ENCODE data around the gene ST3GAL3.

The ST3GAL3 gene, protein sequence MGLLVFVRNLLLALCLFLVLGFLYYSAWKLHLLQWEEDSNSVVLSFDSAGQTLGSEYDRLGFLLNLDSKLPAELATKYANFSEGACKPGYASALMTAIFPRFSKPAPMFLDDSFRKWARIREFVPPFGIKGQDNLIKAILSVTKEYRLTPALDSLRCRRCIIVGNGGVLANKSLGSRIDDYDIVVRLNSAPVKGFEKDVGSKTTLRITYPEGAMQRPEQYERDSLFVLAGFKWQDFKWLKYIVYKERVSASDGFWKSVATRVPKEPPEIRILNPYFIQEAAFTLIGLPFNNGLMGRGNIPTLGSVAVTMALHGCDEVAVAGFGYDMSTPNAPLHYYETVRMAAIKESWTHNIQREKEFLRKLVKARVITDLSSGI

DNA sequence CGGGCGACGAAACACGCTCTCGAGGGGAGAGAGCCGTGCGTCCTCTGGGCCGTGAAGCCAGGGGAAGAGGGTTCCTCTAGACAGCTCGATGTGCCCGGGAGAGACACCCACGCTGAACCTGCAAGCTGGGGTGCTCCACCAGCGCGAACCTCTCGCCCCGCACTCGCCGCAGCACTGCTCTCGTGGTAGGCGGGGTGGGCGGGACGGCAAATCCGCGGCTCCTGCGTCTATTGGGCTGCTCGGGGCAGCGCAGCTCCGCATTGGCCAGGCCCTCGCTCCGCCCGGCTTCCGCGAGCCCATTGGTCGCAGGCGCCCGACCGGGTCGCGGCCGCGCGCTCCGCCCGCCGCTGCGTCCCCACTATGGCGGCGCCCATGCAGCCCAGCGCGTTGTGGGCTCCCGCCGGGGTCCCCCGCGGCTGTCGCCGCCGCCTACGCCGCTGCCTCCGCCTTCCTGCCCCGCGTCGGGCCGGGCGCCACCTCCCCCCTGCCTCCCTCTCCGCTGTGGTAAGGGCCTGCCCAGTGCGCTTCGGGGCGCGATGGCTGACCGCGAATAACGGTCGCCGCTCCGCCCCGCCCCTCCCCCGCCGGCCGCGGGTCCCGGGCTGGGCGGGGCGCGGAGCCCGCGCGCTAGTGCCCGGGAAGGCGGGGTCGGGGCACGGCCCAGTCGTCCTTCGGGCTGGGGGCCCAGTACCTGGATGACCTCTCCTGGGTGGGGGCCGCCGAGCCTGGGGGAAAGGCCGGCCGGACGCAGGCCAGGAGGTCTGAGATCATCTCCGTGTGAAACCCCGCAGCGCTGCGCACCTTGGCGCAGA, at the start of gene ST3GAL3:
Gene ST3GAL3, plus strand, starts transcription at position 347 of the 812 bp plus-strand sequence. CDS start 28,727 bp downstream, outside the sequence.
- peak; percentile 88 to 95 (median 90) for DNase-seq (ENCODE audit: low read depth in 3 of 3)

DNA sequence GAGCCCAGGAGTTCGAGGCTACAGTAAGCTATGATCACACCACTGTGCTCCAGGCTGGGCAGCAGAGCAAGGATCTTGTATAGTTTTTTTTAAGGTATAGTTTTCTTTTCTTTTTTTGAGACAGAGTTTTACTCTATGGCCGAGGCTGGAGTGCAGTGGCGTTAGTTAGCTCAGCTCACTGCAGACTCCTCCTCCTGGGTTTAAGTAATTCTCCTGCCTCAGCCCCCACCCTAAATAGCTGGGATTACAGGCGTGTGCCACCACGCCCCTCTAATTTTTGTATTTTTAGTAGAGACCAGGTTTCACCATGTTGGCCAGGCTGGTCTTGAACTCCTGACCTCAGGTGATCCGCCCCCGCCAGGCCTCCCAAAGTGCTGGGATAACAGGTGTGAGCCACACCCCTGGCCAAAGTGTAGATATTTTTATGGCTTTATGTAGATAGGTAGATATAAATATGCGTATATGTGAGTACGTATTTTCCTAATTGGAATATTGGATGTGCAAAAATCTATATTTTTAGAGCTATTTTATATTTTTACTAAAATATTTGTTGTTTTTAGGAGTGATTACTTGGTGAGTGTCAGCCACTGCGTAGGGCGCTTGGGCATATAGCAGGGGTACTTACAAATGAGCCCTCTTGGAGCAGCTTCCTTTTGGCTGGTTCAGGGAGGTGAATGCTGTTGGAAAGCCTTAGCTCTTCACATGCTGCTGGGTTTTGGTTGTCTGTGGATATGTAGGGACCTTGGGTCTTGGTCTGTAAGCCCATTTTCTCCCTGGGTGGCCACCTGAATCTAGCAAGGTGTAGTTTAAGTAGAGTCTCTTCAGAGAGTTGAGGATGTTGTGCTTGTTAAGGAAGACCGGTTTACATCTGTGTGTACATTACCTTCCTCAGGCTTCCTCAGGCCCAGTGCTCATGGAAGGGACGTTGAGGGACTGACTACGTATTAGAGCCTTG, 47.8 kb upstream of the ST3GAL3 start:
- DNase-seq (ENCODE audit: low read depth in 3 of 3) = no peak

DNA sequence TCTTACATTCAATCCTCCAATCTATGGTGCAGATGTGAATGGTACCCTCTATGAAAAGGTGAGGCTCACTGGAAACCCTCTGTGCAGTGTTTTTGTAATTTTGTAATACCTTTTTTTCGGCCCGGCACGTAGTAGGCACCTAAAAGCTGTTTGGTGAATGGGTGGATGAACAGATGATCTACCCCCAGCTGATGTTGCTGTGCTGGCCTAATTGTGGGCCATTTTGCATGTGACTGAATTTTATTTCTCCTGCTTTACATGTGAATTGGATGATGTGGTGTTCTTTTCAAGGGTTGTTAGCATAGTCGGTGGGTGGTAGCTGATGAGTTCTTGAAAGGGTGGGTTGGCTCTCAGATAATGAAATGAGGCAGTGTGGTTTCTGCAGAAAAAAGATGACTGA, 47.0 kb upstream of the ST3GAL3 start:
- no peak for DNase-seq (ENCODE audit: low read depth in 3 of 3)

DNA sequence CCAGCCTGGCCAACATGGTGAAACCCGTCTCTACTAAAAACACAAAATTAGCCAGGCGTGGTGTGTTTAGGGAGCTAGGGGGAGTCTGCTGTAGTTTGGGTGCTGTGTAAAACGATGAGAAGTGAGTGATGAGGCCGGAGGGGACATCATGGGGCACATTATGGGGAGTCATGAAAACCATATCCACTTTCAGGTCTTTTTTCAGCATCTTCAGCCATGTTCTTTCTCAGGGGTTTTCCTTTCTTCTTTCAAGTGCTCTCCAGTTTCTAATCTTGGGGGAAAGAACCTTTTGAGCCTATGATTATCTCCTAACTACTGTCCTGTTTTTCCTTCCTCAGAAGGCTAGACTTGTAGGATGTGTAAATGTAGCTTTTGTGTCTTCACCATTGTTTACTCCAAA, 43.0 kb upstream of the ST3GAL3 start:
- DNase-seq (ENCODE audit: low read depth in 3 of 3) = no peak

DNA sequence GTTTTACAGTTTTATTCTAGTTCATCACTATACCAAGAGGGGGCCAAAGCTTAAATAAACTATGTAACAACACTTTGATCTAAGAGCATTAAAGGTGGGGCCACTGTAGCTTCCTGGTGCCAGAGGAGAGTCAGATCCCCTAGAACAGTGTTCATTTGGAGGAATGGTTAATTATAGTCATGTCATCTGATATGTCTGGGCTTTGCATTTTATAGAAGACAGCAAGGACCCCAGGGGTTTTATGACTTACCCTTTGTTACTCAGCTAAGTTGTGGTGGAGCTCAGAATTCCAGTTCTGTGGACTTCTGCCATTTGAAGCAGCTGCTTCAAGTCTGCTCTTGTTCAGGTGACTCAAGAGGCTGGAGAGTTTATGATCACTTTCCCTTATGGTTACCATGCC, 40.7 kb upstream of the ST3GAL3 start:
- no peak for DNase-seq (ENCODE audit: low read depth in 3 of 3)

DNA sequence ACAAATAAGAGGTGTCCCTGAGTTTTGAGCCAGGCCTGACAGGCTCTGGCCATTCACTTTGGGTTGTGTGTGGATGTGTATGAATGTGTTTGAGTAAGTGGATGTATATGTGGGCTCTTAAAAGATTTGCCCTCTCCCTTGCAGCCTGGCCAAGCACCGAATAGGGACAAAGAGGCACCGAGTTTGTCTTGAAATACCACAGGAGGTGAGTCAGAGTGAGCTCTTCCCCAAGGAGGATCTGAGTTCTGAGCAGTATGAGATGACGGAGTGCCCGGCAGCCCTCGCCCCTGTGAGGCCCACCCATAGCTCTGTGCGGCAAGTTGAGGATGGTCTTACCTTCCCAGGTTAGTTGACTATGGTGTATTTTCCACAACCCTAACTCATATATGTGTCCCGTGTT, 38.4 kb upstream of the ST3GAL3 start:
- DNase-seq (ENCODE audit: low read depth in 3 of 3) = no peak

DNA sequence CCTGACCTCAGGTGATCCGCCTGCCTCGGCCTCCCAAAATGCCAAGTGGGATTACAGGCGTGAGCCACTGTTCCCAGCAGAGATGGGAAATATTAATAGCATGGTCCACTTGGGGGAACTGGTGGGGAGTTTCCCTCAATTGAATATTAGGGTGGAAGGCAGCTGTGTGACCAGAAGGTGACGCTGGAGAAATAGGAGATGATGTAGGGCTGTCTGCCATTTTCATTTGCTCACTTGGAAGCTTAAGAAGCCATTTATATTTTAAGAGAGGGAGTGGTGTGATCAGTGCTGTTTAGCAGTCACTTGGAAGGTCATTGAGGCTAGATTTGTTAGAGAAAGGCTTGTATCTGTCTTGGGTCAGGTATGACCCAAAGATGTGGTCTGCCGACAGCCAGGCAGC, 37.5 kb upstream of the ST3GAL3 start:
- DNase-seq (ENCODE audit: low read depth in 3 of 3) = no peak

DNA sequence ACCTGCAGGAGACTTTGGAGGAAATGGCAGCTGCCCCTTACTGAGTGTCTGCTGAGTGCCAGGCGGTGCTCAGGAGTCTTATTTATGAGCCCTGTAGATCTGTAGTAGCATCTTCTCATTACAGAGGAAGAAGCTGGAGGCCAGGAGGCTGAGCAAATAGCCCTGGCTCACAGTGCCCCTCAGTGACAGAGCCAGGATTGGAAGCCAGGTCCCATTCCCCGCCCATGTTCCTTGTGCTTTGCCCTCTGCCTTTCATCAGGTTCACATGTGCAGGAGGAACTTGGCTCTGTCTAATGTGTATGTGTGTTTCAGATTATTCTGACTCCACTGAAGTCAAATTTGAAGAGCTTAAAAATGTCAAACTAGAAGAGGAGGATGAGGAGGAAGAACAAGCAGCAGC, 36.1 kb upstream of the ST3GAL3 start:
- DNase-seq (ENCODE audit: low read depth in 3 of 3) = no peak

DNA sequence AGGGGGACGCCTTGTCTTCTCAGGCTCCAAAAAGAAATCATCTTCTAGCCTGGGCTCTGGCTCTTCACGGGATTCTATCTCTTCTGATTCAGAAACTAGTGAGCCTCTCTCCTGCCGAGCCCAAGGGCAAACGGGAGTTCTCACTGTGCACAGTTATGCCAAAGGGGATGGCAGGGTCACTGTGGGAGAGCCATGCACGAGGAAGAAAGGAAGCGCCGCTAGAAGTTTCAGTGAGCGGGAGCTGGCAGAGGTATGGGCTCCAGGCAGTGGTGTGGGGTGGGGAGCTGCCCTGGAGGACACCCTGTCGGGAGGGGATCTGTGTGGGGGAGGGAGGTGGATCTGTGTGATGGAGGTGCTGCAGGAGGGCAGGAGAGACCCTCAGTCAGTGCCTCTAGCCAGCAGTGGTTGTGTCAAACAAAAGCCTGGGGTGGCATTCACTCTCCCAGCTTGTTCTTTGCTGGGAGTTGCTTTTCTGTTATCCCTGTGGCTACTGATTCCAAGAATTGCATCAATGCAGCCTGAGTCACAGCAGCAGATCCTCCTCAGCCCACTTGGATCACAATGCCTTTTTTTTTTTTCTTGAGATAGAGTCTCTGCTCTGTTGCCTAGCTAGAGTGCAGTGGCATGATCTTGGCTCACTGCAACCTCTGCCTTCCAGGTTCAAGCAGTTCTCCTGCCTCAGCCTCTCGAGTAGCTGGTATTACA, 35.6 kb upstream of the ST3GAL3 start:
- DNase-seq (ENCODE audit: low read depth in 3 of 3) = no peak

DNA sequence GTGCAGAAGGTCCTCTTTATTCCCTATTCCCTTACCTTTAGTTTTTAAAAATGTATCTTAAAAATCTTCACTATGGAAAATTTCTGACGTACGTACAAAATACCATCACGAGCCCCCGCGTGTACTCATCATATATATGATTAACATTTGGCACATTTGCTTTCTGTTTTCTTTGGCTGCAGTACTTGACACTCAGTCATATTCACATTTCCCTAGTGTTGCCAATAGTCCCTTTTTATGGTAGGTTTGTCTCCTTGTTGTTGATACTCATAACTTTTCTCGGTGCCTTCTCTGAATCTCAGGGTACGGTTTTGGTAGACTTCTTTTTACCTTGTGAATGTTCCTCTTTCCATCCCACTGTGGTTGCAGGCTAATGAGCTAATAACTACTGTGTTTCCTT, 34.1 kb upstream of the ST3GAL3 start:
- DNase-seq (ENCODE audit: low read depth in 3 of 3) = no peak

DNA sequence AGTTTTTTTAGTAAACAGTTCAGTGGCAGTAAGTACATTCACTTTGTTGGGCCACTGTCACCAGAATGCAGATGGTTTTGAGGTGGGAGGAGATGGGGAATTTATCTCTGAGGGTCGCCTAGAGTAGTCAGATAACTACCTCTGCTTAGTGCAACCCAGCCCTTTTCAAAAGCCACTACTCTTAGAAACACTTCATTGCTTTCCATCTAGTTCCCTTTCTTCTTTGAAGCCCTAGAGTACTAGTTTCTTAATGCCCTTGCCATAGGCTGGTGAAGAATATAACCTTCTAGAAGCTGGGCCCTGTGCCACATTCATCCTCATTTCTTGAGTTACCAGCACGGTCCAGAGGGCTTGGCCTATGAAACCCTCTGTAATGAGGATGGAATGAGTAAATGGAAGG, 28.4 kb upstream of the ST3GAL3 start:
- no peak for DNase-seq (ENCODE audit: low read depth in 3 of 3)

DNA sequence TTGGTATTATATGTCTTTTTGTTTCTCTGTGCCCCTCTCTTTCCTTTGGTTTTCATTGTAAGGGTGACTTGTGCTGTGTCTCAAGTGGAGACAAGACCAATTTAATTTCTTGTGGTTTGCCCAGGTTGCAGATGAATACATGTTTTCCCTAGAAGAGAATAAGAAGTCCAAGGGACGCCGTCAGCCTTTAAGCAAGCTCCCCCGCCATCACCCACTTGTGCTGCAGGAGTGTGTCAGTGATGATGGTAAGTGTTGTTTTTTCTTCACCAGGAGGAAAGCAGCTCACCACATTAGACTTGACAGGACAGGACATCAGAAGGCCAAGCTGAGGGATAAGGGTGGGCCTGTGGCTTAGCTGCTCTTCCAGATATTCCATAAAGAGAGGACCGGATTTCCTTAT, 23.8 kb upstream of the ST3GAL3 start:
- no peak for DNase-seq (ENCODE audit: low read depth in 3 of 3)

DNA sequence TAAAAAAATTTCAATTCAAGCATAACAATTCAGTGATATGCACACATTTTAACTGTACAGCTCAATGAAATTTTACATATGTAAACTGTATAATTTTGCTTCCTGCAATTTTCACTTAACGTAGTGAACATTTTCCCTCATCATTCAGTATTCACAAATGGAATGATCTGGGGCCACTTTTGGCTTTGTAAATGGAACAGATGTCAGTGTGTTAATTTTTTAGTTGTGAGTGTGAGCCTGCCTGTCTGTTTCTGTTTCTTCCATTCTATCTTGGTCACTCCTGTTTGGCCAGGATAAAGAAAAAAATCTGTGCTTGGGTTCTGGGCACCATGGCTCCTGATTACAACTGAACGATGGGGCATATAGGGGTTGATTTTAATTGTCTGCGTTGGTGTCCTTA, 20.5 kb upstream of the ST3GAL3 start:
- no peak for DNase-seq (ENCODE audit: low read depth in 3 of 3)

DNA sequence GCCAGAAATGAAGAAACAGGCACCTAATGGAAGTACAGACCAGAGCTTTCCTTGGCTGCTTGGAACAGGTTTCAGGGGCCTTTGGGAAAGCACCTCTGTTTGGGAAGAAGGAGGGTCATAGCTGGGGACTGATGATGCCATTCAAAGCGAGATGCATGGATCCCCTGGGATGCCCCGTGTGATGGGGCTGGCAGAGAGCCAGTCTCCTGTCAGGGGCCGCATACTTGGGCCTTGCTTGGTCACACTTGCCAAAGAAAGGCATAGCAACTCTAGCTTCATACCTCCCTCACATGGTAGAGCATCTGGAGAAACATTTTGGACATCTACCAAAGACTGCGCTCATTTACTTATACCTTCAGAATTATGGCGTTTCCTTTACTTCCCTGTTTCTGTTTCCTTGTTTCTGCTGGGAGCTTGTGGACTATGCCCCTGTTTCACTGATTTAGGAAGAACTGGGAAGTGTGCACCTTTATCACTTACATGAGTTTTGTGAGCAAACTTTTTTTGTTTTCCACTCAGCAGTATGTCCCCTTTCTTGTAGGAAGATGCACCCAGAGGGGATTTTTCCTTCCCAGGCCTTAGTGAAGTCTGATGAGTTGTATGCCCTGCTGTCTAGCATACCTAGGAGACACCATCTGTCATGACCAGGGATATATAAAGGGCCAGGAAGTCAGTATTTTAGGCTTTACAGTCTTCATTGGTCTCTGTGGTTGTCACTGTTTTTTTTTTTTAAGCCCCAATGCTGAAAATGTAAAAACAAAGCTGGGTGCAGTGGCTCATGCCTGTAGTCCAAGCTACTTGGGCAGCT, 19.8 kb upstream of the ST3GAL3 start:
- DNase-seq (ENCODE audit: low read depth in 3 of 3) = no peak

DNA sequence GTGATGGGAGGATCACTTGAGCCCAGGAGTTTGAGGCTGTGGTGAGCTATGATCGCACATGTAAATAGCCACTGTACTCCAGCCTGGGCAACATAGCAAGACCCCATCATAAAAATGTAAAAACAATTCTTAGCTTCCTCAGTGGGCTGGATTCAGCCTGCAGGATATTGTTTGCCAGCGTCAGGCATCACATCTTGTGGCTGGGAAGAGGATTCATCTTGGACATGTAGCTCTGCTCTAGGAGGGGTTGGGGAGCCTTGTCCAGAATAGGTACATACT, 19.3 kb upstream of the ST3GAL3 start:
- DNase-seq (ENCODE audit: low read depth in 3 of 3) = no peak

DNA sequence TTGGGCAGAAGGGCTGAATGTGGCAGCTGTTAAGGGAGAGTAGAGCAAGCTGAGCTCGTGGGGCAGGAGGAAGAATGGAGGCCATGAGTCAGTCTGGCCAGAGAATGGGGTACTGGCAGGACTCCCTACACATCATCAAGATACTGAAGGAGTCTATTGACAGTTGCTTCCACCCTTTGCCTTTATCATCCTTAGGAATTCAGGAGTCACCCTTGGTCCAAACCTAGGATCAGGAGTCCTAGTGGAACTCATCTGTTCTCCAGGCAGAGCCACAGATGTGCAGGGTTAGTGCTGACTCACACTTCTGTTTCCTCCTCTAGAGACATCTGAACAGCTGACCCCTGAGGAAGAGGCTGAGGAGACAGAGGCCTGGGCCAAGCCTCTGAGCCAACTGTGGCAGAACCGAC, 18.7 kb upstream of the ST3GAL3 start:
- no peak for DNase-seq (ENCODE audit: low read depth in 3 of 3)

DNA sequence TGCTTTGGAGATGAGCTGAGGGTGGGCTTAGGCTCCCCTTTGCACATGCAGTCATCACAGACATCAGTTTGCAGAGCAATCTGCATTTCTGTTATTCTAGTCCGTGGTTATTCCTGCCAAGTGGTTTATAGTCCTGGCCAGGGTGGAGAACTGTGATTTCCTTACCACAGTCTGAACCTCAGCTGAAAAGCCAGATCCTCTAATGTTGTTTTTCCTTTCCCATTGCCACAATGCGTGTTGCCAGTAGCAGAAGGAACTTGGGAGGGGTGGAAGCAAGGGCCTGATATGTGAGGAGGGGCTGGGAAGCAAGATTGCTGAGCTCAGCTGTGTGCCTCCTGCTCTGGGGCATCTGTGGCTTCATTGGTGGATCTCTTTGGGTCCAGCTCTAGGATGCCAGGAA, 18.0 kb upstream of the ST3GAL3 start:
- no peak for DNase-seq (ENCODE audit: low read depth in 3 of 3)

DNA sequence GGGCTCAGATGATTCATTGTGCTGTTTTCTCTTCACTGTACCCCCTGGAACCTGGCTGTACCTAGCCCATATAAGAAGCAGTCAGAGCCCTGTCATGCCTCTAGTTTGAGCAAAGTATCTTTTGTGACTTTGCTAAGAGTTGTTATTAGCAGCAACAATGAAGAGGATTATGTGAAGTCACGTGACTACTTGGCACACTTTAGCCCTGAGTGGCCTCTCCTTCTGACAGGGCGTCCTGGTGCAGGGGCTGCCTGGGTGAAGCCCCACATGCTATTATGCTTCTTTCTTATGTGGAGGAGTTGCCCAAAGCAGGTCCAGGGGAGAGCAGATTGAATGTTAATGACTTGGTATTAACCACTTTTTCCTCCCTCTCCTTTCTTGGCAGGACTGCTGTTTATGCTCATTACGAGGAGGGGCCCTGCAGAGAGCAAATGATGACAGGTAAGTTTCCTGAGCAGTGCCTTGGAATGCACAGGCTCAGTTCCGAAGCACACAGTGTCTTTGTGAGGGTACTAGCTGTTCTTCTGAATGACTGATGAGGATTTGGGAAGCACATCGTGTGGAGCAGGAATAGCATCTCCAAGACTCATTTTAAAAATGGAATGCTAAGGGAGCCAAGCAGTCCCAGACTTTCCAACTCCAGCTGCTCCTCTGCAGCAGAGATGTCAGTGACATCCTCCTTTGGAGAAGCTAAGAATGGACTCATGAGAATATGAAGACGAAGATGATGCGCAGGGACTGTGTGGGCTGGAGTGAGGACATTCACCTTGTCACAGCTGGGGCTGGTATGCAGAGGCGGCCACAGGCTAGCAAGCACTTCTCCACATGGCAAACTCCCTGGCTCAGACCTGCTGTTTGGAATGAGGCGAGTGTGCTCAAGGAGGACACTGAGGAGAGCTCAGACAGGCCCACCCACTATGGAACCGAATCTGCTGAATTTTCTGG, 15.2 kb upstream of the ST3GAL3 start:
- no peak for DNase-seq (ENCODE audit: low read depth in 3 of 3)

DNA sequence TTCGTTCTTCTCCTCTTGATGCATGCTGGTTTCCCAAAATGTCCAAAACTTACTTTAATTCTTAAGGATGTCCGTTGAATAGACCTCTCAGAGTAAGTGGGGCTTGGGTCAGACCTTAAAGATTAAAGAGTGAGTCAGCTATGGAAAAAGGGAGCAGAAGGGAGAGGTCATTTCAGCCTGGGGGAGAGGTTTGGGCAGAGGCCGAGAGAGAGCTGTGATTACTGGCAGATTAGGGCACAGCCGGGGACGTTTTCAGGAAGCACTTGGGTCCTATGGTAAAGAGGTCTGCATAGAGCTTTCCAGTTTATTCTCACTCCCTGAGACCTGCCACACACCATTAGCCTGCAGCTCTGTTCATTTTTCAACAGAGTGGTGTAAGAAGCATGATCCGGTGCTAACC, 14.0 kb upstream of the ST3GAL3 start:
- no peak for DNase-seq (ENCODE audit: low read depth in 3 of 3)

DNA sequence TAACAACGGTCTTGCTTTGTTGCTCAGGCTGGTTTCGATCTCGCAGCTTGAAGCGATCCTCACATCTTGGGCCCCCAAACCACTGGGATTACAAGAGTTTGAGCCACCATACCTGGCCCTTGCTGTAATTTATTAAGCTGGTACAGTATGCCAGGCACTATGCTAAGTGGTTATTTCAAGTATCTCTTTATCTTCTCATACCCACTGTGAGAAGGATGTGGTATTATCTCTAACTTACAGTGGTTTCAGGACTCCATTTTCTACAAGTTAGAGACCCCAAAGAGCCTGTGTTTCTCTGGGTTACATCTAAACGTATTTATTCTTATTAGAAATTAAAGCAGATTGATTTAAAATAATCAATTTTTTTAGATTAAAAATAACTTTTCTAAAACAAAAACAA, 8.1 kb upstream of the ST3GAL3 start:
- no peak for DNase-seq (ENCODE audit: low read depth in 3 of 3)

Data from stimulated activated CD4-positive, alpha-beta T cell treated with anti-CD3 and anti-CD28 coated beads, TNF-alpha, amount 100 ng/mL, for 24 hours (primary cell).